ENCODE results near the gene CYB5R4.
A peak's percentile ranks its signal among the peaks of the same experiment; 100 is the strongest.

The CYB5R4 gene

GRCh38 chr6:83859410-83860358 is at the start of gene CYB5R4:
Gene CYB5R4, plus strand, starts transcription at chr6:83859689. Its CDS starts 94 bp downstream, at chr6:83859783.
- peak; percentile 90 for FAIRE-seq

- FAIRE-seq: no peak
Observed at GRCh38 chr6:83812595-83812994, 46.9 kb upstream of the CYB5R4 start.

GRCh38 chr6:83815631-83816272 is 43.7 kb upstream of the CYB5R4 start:
- no peak for FAIRE-seq

- no peak for FAIRE-seq
Observed at GRCh38 chr6:83822629-83823169, 36.8 kb upstream of the CYB5R4 start.

- FAIRE-seq: no peak
Observed at GRCh38 chr6:83824388-83824801, 35.1 kb upstream of the CYB5R4 start.

GRCh38 chr6:83824831-83825230 is 34.7 kb upstream of the CYB5R4 start:
- FAIRE-seq: no peak

- FAIRE-seq: no peak
Observed at GRCh38 chr6:83827050-83827449, 32.4 kb upstream of the CYB5R4 start.

- FAIRE-seq: no peak
Observed at GRCh38 chr6:83838727-83839126, 20.8 kb upstream of the CYB5R4 start.

GRCh38 chr6:83844170-83844569 is 15.3 kb upstream of the CYB5R4 start:
- FAIRE-seq: no peak

GRCh38 chr6:83846291-83846690 is 13.2 kb upstream of the CYB5R4 start:
- FAIRE-seq: no peak

- FAIRE-seq: no peak
Observed at GRCh38 chr6:83847179-83847578, 12.3 kb upstream of the CYB5R4 start.

GRCh38 chr6:83849127-83849526 is 10.4 kb upstream of the CYB5R4 start:
- no peak for FAIRE-seq

- no peak for FAIRE-seq
Observed at GRCh38 chr6:83849610-83850009, 9.9 kb upstream of the CYB5R4 start.

GRCh38 chr6:83852528-83853177 is 6.8 kb upstream of the CYB5R4 start:
- FAIRE-seq: no peak

GRCh38 chr6:83853178-83854000 is 6.1 kb upstream of the CYB5R4 start, which contains the start of gene RIPPLY2:
Gene RIPPLY2, plus strand, starts transcription at chr6:83853360. Its CDS starts 57 bp downstream, at chr6:83853417.
- no peak for FAIRE-seq

GRCh38 chr6:83854001-83854501 is 5.4 kb upstream of the CYB5R4 start:
- no peak for FAIRE-seq

- no peak for FAIRE-seq
Observed at GRCh38 chr6:83854766-83855165, 4.7 kb upstream of the CYB5R4 start.

GRCh38 chr6:83860359-83860755 is 868 bp downstream of the CYB5R4 start:
- no peak for FAIRE-seq

GRCh38 chr6:83860782-83861495 is 1.4 kb downstream of the CYB5R4 start:
- no peak for FAIRE-seq

- FAIRE-seq: no peak
Observed at GRCh38 chr6:83862776-83863471, 3.4 kb downstream of the CYB5R4 start.

- FAIRE-seq: no peak
Observed at GRCh38 chr6:83867043-83867442, 7.6 kb downstream of the CYB5R4 start.
